ENCODE results near the gene PIGQ. TPM values are rescaled to one million over a fixed set of nuclear protein-coding genes. Genes with fewer than 3 reads are reported as not detected.

Gene PIGQ
- total RNA-seq, 1 donor from 2014 or later, result 53.1 TPM

DNA sequence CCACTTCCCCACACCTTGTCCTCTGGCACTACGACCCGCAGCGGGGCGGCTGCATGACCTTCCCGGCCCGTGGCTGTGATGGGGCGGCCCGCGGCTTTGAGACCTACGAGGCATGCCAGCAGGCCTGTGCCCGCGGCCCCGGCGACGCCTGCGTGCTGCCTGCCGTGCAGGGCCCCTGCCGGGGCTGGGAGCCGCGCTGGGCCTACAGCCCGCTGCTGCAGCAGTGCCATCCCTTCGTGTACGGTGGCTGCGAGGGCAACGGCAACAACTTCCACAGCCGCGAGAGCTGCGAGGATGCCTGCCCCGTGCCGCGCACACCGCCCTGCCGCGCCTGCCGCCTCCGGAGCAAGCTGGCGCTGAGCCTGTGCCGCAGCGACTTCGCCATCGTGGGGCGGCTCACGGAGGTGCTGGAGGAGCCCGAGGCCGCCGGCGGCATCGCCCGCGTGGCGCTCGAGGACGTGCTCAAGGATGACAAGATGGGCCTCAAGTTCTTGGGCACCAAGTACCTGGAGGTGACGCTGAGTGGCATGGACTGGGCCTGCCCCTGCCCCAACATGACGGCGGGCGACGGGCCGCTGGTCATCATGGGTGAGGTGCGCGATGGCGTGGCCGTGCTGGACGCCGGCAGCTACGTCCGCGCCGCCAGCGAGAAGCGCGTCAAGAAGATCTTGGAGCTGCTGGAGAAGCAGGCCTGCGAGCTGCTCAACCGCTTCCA is 63.7 kb downstream of the PIGQ start:
- intact Hi-C loops (cut with micrococcal nuclease), result no loop called here

More for the DNA sequence above, 63.7 kb downstream of the PIGQ start:
- Mint-ChIP-seq H3K9me3 (no peaks in the 10 kb centered on the region), H3K36me3 (ENCODE audit: low read depth) (peaks cover 11% of the 10 kb centered on the region), H3K4me1 (peaks cover 17% of the 10 kb centered on the region), H3K27ac (no peak overlapping the region), H3K4me3 (no peak overlapping the region), H3K27me3 (no peaks in the 10 kb centered on the region)
- POLR2A ChIA-PET, result no interaction called here
- TF ChIP-seq, protein P1, sequence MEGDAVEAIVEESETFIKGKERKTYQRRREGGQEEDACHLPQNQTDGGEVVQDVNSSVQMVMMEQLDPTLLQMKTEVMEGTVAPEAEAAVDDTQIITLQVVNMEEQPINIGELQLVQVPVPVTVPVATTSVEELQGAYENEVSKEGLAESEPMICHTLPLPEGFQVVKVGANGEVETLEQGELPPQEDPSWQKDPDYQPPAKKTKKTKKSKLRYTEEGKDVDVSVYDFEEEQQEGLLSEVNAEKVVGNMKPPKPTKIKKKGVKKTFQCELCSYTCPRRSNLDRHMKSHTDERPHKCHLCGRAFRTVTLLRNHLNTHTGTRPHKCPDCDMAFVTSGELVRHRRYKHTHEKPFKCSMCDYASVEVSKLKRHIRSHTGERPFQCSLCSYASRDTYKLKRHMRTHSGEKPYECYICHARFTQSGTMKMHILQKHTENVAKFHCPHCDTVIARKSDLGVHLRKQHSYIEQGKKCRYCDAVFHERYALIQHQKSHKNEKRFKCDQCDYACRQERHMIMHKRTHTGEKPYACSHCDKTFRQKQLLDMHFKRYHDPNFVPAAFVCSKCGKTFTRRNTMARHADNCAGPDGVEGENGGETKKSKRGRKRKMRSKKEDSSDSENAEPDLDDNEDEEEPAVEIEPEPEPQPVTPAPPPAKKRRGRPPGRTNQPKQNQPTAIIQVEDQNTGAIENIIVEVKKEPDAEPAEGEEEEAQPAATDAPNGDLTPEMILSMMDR (IDR thresholded peaks at IDR 0.05), result no peak
- DNase-seq (no peak), ATAC-seq (ENCODE audit: low read depth) (no peak)
- CTCF ChIA-PET, result no interaction called here

Other genes with a start within 250 kb of the PIGQ start
- gene AXIN1, start 217.2 kb upstream of the PIGQ start, total RNA-seq, result 27.9 and 30.6 TPM in 2 replicates
- gene MRPL28, start 199.4 kb upstream of the PIGQ start, total RNA-seq, result 82.4 and 87.3 TPM in 2 replicates
- 38.4 and 44.5 TPM in 2 replicates for gene PGAP6, start 188.0 kb upstream of the PIGQ start, total RNA-seq
- 29.9 and 32.9 TPM in 2 replicates for gene NME4, start 172.8 kb upstream of the PIGQ start, total RNA-seq
- gene DECR2, start 168.1 kb upstream of the PIGQ start, total RNA-seq, result 4.4 and 6.7 TPM in 2 replicates
- gene RAB11FIP3, start 144.3 kb upstream of the PIGQ start, total RNA-seq, result 32.2 and 35.4 TPM in 2 replicates
- gene CAPN15, start 42.3 kb upstream of the PIGQ start, total RNA-seq, result 77.0 and 95.1 TPM in 2 replicates
- gene PRR35, start 9.6 kb upstream of the PIGQ start, total RNA-seq, result not detected in 2 replicates
- 0.83 and 1.0 TPM in 2 replicates for gene NHLRC4, start 3.0 kb upstream of the PIGQ start, total RNA-seq
- 10.5 and 13.1 TPM in 2 replicates for gene RAB40C, start 20.1 kb downstream of the PIGQ start, total RNA-seq
- gene WFIKKN1, start 61.0 kb downstream of the PIGQ start, total RNA-seq, result 0.42 and 0.47 TPM in 2 replicates
- 48.7 and 49.9 TPM in 2 replicates for gene METTL26, start 66.3 kb downstream of the PIGQ start, total RNA-seq
- gene MCRIP2, start 71.9 kb downstream of the PIGQ start, total RNA-seq, result 29.4 and 38.9 TPM in 2 replicates
- gene WDR90, start 79.4 kb downstream of the PIGQ start, total RNA-seq, result 24.8 and 33.7 TPM in 2 replicates
- 141 and 170 TPM in 2 replicates for gene RHOT2, start 98.2 kb downstream of the PIGQ start, total RNA-seq
- gene RHBDL1, start 105.7 kb downstream of the PIGQ start, total RNA-seq, result 0.24 TPM in 1 of 2 replicates, not detected in the other
- 75.4 and 81.2 TPM in 2 replicates for gene STUB1, start 110.4 kb downstream of the PIGQ start, total RNA-seq
- 41.4 and 47.0 TPM in 2 replicates for gene JMJD8, start 114.4 kb downstream of the PIGQ start, total RNA-seq
- 13.9 and 14.8 TPM in 2 replicates for gene WDR24, start 120.4 kb downstream of the PIGQ start, total RNA-seq
- 0.75 and 0.88 TPM in 2 replicates for gene FBXL16, start 135.8 kb downstream of the PIGQ start, total RNA-seq
- gene METRN, start 145.2 kb downstream of the PIGQ start, total RNA-seq, result 5.0 and 6.7 TPM in 2 replicates
- 58.0 and 67.4 TPM in 2 replicates for gene ANTKMT, start 151.2 kb downstream of the PIGQ start, total RNA-seq
- gene CCDC78, start 156.5 kb downstream of the PIGQ start, total RNA-seq, result 4.8 and 7.8 TPM in 2 replicates
- gene HAGHL, start 157.1 kb downstream of the PIGQ start, total RNA-seq, result 10.8 and 10.9 TPM in 2 replicates
- 42.4 and 43.1 TPM in 2 replicates for gene CIAO3, start 171.0 kb downstream of the PIGQ start, total RNA-seq
- gene MSLN, start 190.8 kb downstream of the PIGQ start, total RNA-seq, result not detected in 2 replicates
- gene RPUSD1, start 218.4 kb downstream of the PIGQ start, total RNA-seq, result 32.2 and 35.3 TPM in 2 replicates
- 42.4 and 45.5 TPM in 2 replicates for gene CHTF18, start 218.7 kb downstream of the PIGQ start, total RNA-seq
- gene GNG13, start 230.8 kb downstream of the PIGQ start, total RNA-seq, result not detected in 2 replicates